HepG2 (cell line): Measurements from ENCODE around the gene SEMA4B. TPM values are rescaled to one million over a fixed set of nuclear protein-coding genes. Genes with fewer than 3 reads are reported as not detected.

Experiments
- AFF4 ChIP-seq: sonication (generic); formaldehyde crosslinking; IDR thresholded peaks from 2 replicates; pipeline ENCODE4 v1.4.0; 2020; ENCODE audit warnings: missing genetic modification reagents
- ASH2L ChIP-seq: fragments of 300-600, 200-600 bp; sonication (generic); IDR thresholded peaks from 2 replicates; pipeline ENCODE4 v1.7.0; 2017; ENCODE audit warnings: low read depth, mild to moderate bottlenecking, moderate library complexity, mixed read lengths, low read length; ENCODE audit not compliant: insufficient read length
- CC2D1A ChIP-seq: sonication (generic); formaldehyde crosslinking; IDR thresholded peaks from 2 replicates; pipeline ENCODE4 v1.8.1; 2023; ENCODE audit warnings: mild to moderate bottlenecking, missing genetic modification reagents
- ISX ChIP-seq: sonication (generic); formaldehyde crosslinking; conservative IDR thresholded peaks from 2 replicates; pipeline ENCODE4 v1.5.0; 2020; ENCODE audit warnings: missing genetic modification reagents
- JARID2 ChIP-seq: sonication (generic); formaldehyde crosslinking; IDR thresholded peaks from 2 replicates; pipeline ENCODE4 v1.8.1; 2023; ENCODE audit warnings: missing genetic modification reagents, inconsistent platforms; ENCODE audit not compliant: insufficient replicate concordance
- JUN ChIP-seq: sonication (generic); formaldehyde crosslinking; IDR thresholded peaks from 2 replicates; pipeline ENCODE4 v1.4.0; 2020; ENCODE audit warnings: mild to moderate bottlenecking, missing genetic modification reagents
- KDM5B ChIP-seq: sonication (generic); formaldehyde crosslinking; IDR thresholded peaks from 2 replicates; pipeline ENCODE4 v1.4.0; 2020; ENCODE audit warnings: missing genetic modification reagents, mild to moderate bottlenecking, borderline replicate concordance
- KDM6A ChIP-seq: IDR thresholded peaks from 2 replicates; pipeline ENCODE4 v1.6.1; 2016; ENCODE audit warnings: low read depth
- LCORL ChIP-seq, 2 experiments: fragments of 450-650 bp in 1 of 2; sonication (generic) in 1 of 2; formaldehyde crosslinking in 1 of 2; IDR thresholded peaks; 2 replicates each; pipeline versions ENCODE4 v1.5.0 to v1.6.1; 2017 to 2020; ENCODE audit warnings: antibody characterized with exemption in 1 of 2, missing genetic modification reagents in 1 of 2
- PTBP1 ChIP-seq: fragments of 200-400 bp; formaldehyde crosslinking; IDR thresholded peaks from 2 replicates; pipeline ENCODE4 v1.6.1; 2018; ENCODE audit warnings: low read length, low read depth; ENCODE audit not compliant: poor library complexity, severe bottlenecking
- THAP7 ChIP-seq: sonication (generic); formaldehyde crosslinking; IDR thresholded peaks from 2 replicates; pipeline ENCODE4 v1.8.1; 2023; ENCODE audit warnings: mild to moderate bottlenecking, missing genetic modification reagents
- ZBTB38 ChIP-seq: sonication (generic); formaldehyde crosslinking; IDR thresholded peaks from 2 replicates; pipeline ENCODE4 v1.5.1; 2020; ENCODE audit warnings: mild to moderate bottlenecking, missing genetic modification reagents
- ZC3H13 ChIP-seq: sonication (generic); formaldehyde crosslinking; IDR thresholded peaks from 2 replicates; pipeline ENCODE4 v1.8.1; 2023; ENCODE audit warnings: mild to moderate bottlenecking, missing genetic modification reagents, moderate library complexity
- ZFY ChIP-seq: sonication (generic); formaldehyde crosslinking; IDR thresholded peaks from 2 replicates; pipeline ENCODE4 v1.4.0; 2020; ENCODE audit warnings: missing genetic modification reagents
- ZMYM4 ChIP-seq: sonication (generic); formaldehyde crosslinking; IDR thresholded peaks from 2 replicates; pipeline ENCODE4 v1.8.1; 2023; ENCODE audit warnings: mild to moderate bottlenecking, missing genetic modification reagents
- ZNF136 ChIP-seq: sonication (generic); formaldehyde crosslinking; IDR thresholded peaks from 2 replicates; pipeline ENCODE4 v1.8.1; 2022; ENCODE audit warnings: low read depth, mild to moderate bottlenecking, moderate library complexity, missing genetic modification reagents
- ZNF3 ChIP-seq: IDR thresholded peaks from 2 replicates; pipeline ENCODE4 v1.7.0; 2017; ENCODE audit warnings: inconsistent platforms
- ZNF451 ChIP-seq: sonication (generic); formaldehyde crosslinking; IDR thresholded peaks from 2 replicates; pipeline ENCODE4 v1.5.0; 2020; ENCODE audit warnings: mild to moderate bottlenecking, missing genetic modification reagents
- ZNF768 ChIP-seq: sonication (generic); formaldehyde crosslinking; IDR thresholded peaks from 2 replicates; pipeline ENCODE4 v1.4.0; 2020; ENCODE audit warnings: missing genetic modification reagents
- ZNF782 ChIP-seq: sonication (generic); formaldehyde crosslinking; IDR thresholded peaks from 2 replicates; pipeline ENCODE4 v1.4.0; 2020; ENCODE audit warnings: missing genetic modification reagents, mild to moderate bottlenecking, borderline replicate concordance
- polyA plus RNA-seq, 8 experiments: library from polyadenylated mRNA; depleted of rRNA in 3 of 8; stranded (reverse) in 7 of 8; unstranded in 1 of 8; fragments of >200 nt; fragmentation: Illumina TruSeq in 4 of 8; extraction: Trizol in 4 of 8; gene quantifications; 2 replicates each; pipeline versions ENCODE4 v1.2.1 to v1.2.3, GENCODE V29; 2011 to 2016; ENCODE audit warnings: low read depth in 4 of 8, missing spikeins in 1 of 8, mixed read lengths in 1 of 8; ENCODE audit not compliant: insufficient read depth in 1 of 8
- total RNA-seq, 5 experiments: library from RNA; depleted of rRNA; stranded (reverse); fragments of >200 nt; fragmentation: Illumina TruSeq; extraction: Trizol; gene quantifications; 2 replicates each; pipeline ENCODE4 v1.2.3, GENCODE V29; 2016; ENCODE audit warnings: low read depth in 1 of 5
- TF ChIP-seq, protein P1 (sequence below): sonication (generic); formaldehyde crosslinking; IDR thresholded peaks from 2 replicates; pipeline ENCODE4 v1.4.0; 2020; ENCODE audit warnings: mild to moderate bottlenecking, low read depth, missing genetic modification reagents
- TF ChIP-seq, protein P2 (sequence below): sonication (generic); formaldehyde crosslinking; IDR thresholded peaks from 2 replicates; pipeline ENCODE4 v1.8.1; 2023; ENCODE audit warnings: mild to moderate bottlenecking, moderate library complexity, missing genetic modification reagents

The SEMA4B gene
- total and polyA plus RNA-seq, 2 of the 13 experiments (the other 11 are each of a cell fraction or from before 2014, with no cell fraction given) = 2.1 to 17.0 TPM

DNA sequence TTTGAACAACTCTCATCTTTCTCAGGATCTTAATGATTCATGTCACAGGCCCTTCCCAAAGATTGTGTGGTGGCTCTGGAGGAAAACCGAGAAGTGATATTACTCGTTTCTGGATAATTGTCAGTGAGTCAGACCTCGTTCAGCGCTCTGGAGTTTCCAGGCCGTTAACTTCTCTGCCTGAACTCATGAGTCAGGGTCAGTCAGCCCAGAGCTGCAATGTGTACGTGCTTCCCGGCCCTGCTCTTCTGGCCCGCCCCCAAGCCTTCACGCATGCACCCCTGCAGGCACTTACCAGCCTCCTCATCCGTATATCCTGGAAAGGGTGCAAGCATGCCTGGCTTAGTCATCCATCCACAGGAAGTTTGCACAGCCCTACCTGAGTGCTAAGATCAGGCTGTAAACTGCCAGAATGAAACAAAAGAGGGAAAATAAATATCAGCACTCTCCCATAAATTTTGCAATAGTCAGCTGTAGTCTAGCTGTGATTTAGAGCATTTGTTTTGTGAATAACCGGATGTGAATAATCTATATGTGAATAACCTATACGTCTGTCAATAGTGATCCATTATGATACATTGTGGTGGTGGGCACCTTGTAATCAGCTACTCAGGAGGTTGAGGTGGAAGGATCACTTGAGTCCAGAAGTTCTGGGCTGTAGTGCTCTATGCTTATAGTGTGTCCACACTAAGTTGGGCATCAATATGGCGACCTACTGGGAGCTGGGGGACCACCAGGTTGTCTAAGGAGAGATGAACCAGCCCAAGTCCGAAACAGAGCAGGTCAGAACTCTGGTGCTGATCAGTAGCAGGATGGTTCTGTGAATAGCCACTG, 35.3 kb upstream of the SEMA4B start (continued):
- TF ChIP-seq, protein P1, sequence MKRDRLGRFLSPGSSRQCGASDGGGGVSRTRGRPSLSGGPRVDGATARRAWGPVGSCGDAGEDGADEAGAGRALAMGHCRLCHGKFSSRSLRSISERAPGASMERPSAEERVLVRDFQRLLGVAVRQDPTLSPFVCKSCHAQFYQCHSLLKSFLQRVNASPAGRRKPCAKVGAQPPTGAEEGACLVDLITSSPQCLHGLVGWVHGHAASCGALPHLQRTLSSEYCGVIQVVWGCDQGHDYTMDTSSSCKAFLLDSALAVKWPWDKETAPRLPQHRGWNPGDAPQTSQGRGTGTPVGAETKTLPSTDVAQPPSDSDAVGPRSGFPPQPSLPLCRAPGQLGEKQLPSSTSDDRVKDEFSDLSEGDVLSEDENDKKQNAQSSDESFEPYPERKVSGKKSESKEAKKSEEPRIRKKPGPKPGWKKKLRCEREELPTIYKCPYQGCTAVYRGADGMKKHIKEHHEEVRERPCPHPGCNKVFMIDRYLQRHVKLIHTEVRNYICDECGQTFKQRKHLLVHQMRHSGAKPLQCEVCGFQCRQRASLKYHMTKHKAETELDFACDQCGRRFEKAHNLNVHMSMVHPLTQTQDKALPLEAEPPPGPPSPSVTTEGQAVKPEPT (CRISPR knock-in tag) = peak; percentile 19; the same call in 1 of the 2 replicates
- TF ChIP-seq PTBP1 (no peak), KDM5B (CRISPR knock-in tag) (no peak), ZMYM4 (CRISPR knock-in tag) (peak; percentile 31; the same call in 1 of the 2 replicates), ZNF3 (no peak), JUN (CRISPR knock-in tag) (peak; percentile 90), ZNF768 (CRISPR knock-in tag) (peak; percentile 26; the same call in 1 of the 2 replicates), ASH2L (peak; percentile 35), CC2D1A (no peak), LCORL (IDR thresholded peaks at IDR 0.05) (no peak), LCORL (CRISPR knock-in tag; IDR thresholded peaks at IDR 0.05) (peak; percentile 84), THAP7 (no peak), JARID2 (CRISPR knock-in tag) (no peak), ZFY (CRISPR knock-in tag) (peak; percentile 51; the same call in 1 of the 2 replicates), ZNF136 (CRISPR knock-in tag) (peak; percentile 79; the same call in 1 of the 2 replicates), KDM6A (CRISPR knock-in tag) (peak; percentile 59; the same call in 1 of the 2 replicates), ZNF451 (CRISPR knock-in tag) (no peak), ZBTB38 (CRISPR knock-in tag) (peak; percentile 81), ZC3H13 (CRISPR knock-in tag) (0 out of 2 replicates have a peak, but pooled peaks have one; percentile 44), ISX (CRISPR knock-in tag) (no peak), ZNF782 (no peak), AFF4 (CRISPR knock-in tag) (no peak)
- TF ChIP-seq, protein P2, sequence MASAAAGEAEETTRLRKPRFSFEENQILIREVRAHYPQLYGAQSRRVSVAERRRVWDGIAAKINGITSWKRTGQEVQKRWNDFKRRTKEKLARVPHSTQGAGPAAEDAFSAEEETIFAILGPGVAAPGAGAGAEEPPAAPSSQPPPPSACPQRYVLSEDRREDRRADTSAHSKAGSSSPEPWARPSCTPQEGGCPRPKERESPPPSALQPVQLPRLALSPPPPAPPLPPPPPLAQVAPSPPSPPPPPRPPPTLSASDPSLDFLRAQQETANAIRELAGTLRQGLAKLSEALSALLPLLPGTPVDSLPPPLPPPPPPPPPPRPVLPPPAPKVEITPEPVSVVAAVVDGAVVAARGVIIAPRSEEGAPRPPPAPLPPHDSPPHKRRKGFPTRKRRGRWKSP = peak; percentile 86
